ENCODE data around the gene SOBP. TPM values are rescaled to one million over a fixed set of nuclear protein-coding genes. Genes with fewer than 3 reads are reported as not detected.

SOBP gene
- total RNA-seq, 4 donors from 2014 or later, result 0.15 to 3.8 (median 1.6) TPM

- WGBS, 2 donors, result 94 to 95% methylated on average over 10 of the region's 10 CpGs
- Histone ChIP-seq H3K27me3 (peaks cover 0 to 45% (median 10%) of the 10 kb centered on the region in 4 donors), H3K4me3 (no peak overlapping the region), H3K9me3 (no peaks in the 10 kb centered on the region), H3K36me3 (no peaks in the 10 kb centered on the region), H3K27ac (no peak overlapping the region), H3K4me1 (peaks cover under 1 to 16% (median 7%) of the 10 kb centered on the region in 3 donors)
- no peak for TF ChIP-seq CTCF (IDR thresholded peaks at IDR 0.05)
- TF ChIP-seq POLR2A (IDR thresholded peaks at IDR 0.05), result no peak
- DNase-seq, result no peak
- intact Hi-C loops (cut with DNase I), result no loop called here
These were observed 146.6 kb downstream of the SOBP start for GRCh38 chr6:107636486-107636885.

GRCh38 chr6:107637316-107638315 lies 147.7 kb downstream of the SOBP start:
- WGBS, 2 donors, result 83 to 88% methylated on average over 11 of the region's 11 CpGs
- no peaks in the 10 kb centered on the region for H3K9me3 ChIP-seq
- TF ChIP-seq CTCF (IDR thresholded peaks at IDR 0.05), result no peak
- TF ChIP-seq POLR2A (IDR thresholded peaks at IDR 0.05), result no peak
- no peak overlapping the region for H3K27ac ChIP-seq
- peaks cover 4 to 22% (median 7%) of the 10 kb centered on the region in 3 donors for H3K4me1 ChIP-seq
- H3K27me3 ChIP-seq, result peaks cover 0 to 40% (median 10%) of the 10 kb centered on the region in 4 donors
- no peak for DNase-seq
- no peak overlapping the region for H3K4me3 ChIP-seq
- no peaks in the 10 kb centered on the region for H3K36me3 ChIP-seq
- intact Hi-C loops (cut with DNase I), result no loop called here

GRCh38 chr6:107638493-107638892 lies 148.6 kb downstream of the SOBP start:
- Histone ChIP-seq H3K36me3 (no peaks in the 10 kb centered on the region), H3K27ac (no peak overlapping the region), H3K27me3 (peaks cover 0 to 36% (median 8%) of the 10 kb centered on the region in 4 donors), H3K9me3 (no peaks in the 10 kb centered on the region), H3K4me1 (peaks cover 4 to 22% (median 7%) of the 10 kb centered on the region in 3 donors), H3K4me3 (no peak overlapping the region)
- intact Hi-C loops (cut with DNase I), result no loop called here
- no peak for DNase-seq
- no peak for TF ChIP-seq POLR2A (IDR thresholded peaks at IDR 0.05)
- no peak for TF ChIP-seq CTCF (IDR thresholded peaks at IDR 0.05)
- 61 to 67% methylated on average over 4 of the region's 4 CpGs for whole genome bisulfite sequencing, 2 donors

GRCh38 chr6:107639511-107639910 lies 149.6 kb downstream of the SOBP start:
- H3K4me3 ChIP-seq, result no peak overlapping the region
- WGBS, 2 donors, result 36 to 40% methylated on average over 2 of the region's 2 CpGs

More at GRCh38 chr6:107639511-107639910, 149.6 kb downstream of the SOBP start:
- H3K27ac ChIP-seq, result no peak overlapping the region
- intact Hi-C loops (cut with DNase I), result no loop called here
- H3K4me1 ChIP-seq, result peaks cover 2 to 15% (median 4%) of the 10 kb centered on the region in 3 donors
- no peaks in the 10 kb centered on the region for H3K9me3 ChIP-seq
- H3K27me3 ChIP-seq, result peaks cover 0 to 25% (median 3%) of the 10 kb centered on the region in 4 donors
- DNase-seq, result no peak
- no peaks in the 10 kb centered on the region for H3K36me3 ChIP-seq
- TF ChIP-seq POLR2A (IDR thresholded peaks at IDR 0.05) (no peak), CTCF (IDR thresholded peaks at IDR 0.05) (no peak)

Measured in esophagus squamous epithelium (tissue), 5 donors.